ENCODE measurements around the gene DTNB. TPM values are rescaled to one million over a fixed set of nuclear protein-coding genes. Genes with fewer than 3 reads are reported as not detected.

DTNB gene
- total and polyA plus RNA-seq, 2 of the 4 experiments (the other 2 are of a cell fraction) = 3.8 to 5.3 TPM

- no TSS peak for BruUV-seq (replicated peaks)
- no peak overlapping the region for H2BK5ac ChIP-seq (ENCODE audit: low read depth, low read length, poor library complexity, severe bottlenecking)
- H3K9me3 ChIP-seq (ENCODE audit: control insufficient read depth, insufficient read depth, low read length) = no peaks in the 10 kb centered on the region
- no peak overlapping the region for H3K9ac ChIP-seq (ENCODE audit: low read depth, low read length)
- DNase-seq = no peak
- H3K9me1 ChIP-seq (ENCODE audit: insufficient read depth, low read length) = peaks cover 16% of the 10 kb centered on the region
- no peaks in the 10 kb centered on the region for H4K20me1 ChIP-seq (ENCODE audit: insufficient read depth, low read length)
- no peak overlapping the region for H3K23ac ChIP-seq (ENCODE audit: low read depth, low read length)
- H3K36me3 ChIP-seq (ENCODE audit: control insufficient read depth, insufficient read depth, low read length) = no peaks in the 10 kb centered on the region
- no peak overlapping the region for H3K56ac ChIP-seq (ENCODE audit: extremely low read depth, insufficient read depth, low read length)
- H4K8ac ChIP-seq (ENCODE audit: low read depth in 2 of 2, low read length in 2 of 2) = no peak overlapping the region
- H2BK20ac ChIP-seq (ENCODE audit: low read depth, low read length) = no peak overlapping the region
- no peak overlapping the region for H4K91ac ChIP-seq (ENCODE audit: insufficient read depth, low read depth, low read length)
- intact Hi-C loops (cut with micrococcal nuclease) (loop anchor here (2.0 kb wide), 2 partner anchors 33 to 147 kb away; no protein-coding TSS in a partner anchor), dilution Hi-C loops (cut with HindIII; ENCODE audit: low sequenced_read_pairs, unreplicated experiment) (no loop called here), in situ Hi-C loops (cut with MboI; ENCODE audit: low sequenced_read_pairs) (no loop called here)
- peak overlapping the region; percentile 44 for H2AFZ ChIP-seq (replicated peaks; ENCODE audit: low read length, poor library complexity)
- H3K4me2 ChIP-seq (ENCODE audit: low read depth, low read length) = no peak overlapping the region
- no peak for ATAC-seq (ENCODE audit: low read depth)
- H3K4me3 ChIP-seq (ENCODE audit: insufficient read depth, low read depth, low read length) = no peak overlapping the region
- POLR2A ChIA-PET (ENCODE audit: unreplicated experiment) = no interaction called here
- H3K4ac ChIP-seq (ENCODE audit: low read depth, low read length) = no peak overlapping the region
- no peak overlapping the region for H3K27ac ChIP-seq (ENCODE audit: insufficient read depth, low read length)
- no peak overlapping the region for H4K5ac ChIP-seq (ENCODE audit: low read depth, low read length)
- H3K18ac ChIP-seq (ENCODE audit: low read depth, low read length) = no peak overlapping the region
- CTCF ChIA-PET = interaction anchor here (0.6 to 1.6 kb wide), 5 partner anchors 10 to 224 kb away, joined by 3 to 5 read pairs (median 3); no protein-coding TSS in a partner anchor
- no peaks in the 10 kb centered on the region for H3K27me3 ChIP-seq (ENCODE audit: control insufficient read depth, insufficient read depth, low read length)
- no peaks in the 10 kb centered on the region for H3K79me1 ChIP-seq (ENCODE audit: low read depth in 1 of 2, low read length in 2 of 2)
- H2BK15ac ChIP-seq (ENCODE audit: low read depth, low read length) = no peak overlapping the region
- no peak overlapping the region for H2AK5ac ChIP-seq (ENCODE audit: low read depth, low read length)
- H2AK9ac ChIP-seq (replicated peaks; ENCODE audit: low read depth, low read length, poor library complexity) = no peak overlapping the region
- H3K4me1 ChIP-seq (ENCODE audit: control insufficient read depth, insufficient read depth, low read length) = peaks cover 8% of the 10 kb centered on the region
- H2BK120ac ChIP-seq (ENCODE audit: low read depth, low read length) = no peak overlapping the region
- 96% methylated on average over 8 of the region's 16 CpGs; no CpG with 5 or more reads in 1 of the 2 experiments for WGBS, 2 experiments (ENCODE audit: extremely low coverage in 2 of 2, insufficient read length in 1 of 2)
- no peak for TF ChIP-seq CHD1 (IDR thresholded peaks at IDR 0.05; ENCODE audit: low read depth, low read length)
- no peak for TF ChIP-seq MAFK (IDR thresholded peaks at IDR 0.05; ENCODE audit: low read depth, low read length)
- TF ChIP-seq ELK1 (IDR thresholded peaks at IDR 0.05; ENCODE audit: borderline replicate concordance, low read depth, low read length) = no peak
- TF ChIP-seq BHLHE40 (IDR thresholded peaks at IDR 0.05; ENCODE audit: low read depth, low read length) = no peak
- TF ChIP-seq MAZ (IDR thresholded peaks at IDR 0.05; ENCODE audit: borderline replicate concordance, low read depth, low read length) = no peak
- TF ChIP-seq POLR2A (IDR thresholded peaks at IDR 0.05; ENCODE audit: low read depth, low read length) = no peak
- no peak for TF ChIP-seq SMC3 (IDR thresholded peaks at IDR 0.05; ENCODE audit: low read depth, low read length)
- no peak for TF ChIP-seq FOS (IDR thresholded peaks at IDR 0.05; ENCODE audit: low read depth, low read length)
- no peak for TF ChIP-seq CEBPB (IDR thresholded peaks at IDR 0.05; ENCODE audit: low read depth, low read length)
- TF ChIP-seq RCOR1 (IDR thresholded peaks at IDR 0.05; ENCODE audit: insufficient replicate concordance, low read length) = no peak
- no peak for TF ChIP-seq CTCF (conservative IDR thresholded peaks at IDR 0.05; ENCODE audit: low read depth, low read length)
- TF ChIP-seq RAD21 (IDR thresholded peaks at IDR 0.05; ENCODE audit: low read length) = no peak
- TF ChIP-seq NFE2L2 (IDR thresholded peaks at IDR 0.05; ENCODE audit: low read depth, low read length) = no peak
- no peak for TF ChIP-seq USF2 (IDR thresholded peaks at IDR 0.05; ENCODE audit: low read depth, low read length)
- no peak for TF ChIP-seq RFX5 (IDR thresholded peaks at IDR 0.05; ENCODE audit: low read depth, low read length)
- no peak overlapping the region for H3K14ac ChIP-seq (replicated peaks; ENCODE audit: low read depth, low read length)
These were observed 297.3 kb downstream of the DTNB start for GRCh38 chr2:25375989-25376545.
